GM18520 (cell line): Measurements from ENCODE around the gene UBA1.

Source experiments
- ATAC-seq: cut with Tn5 transposase; IDR thresholded peaks from one replicate; pipeline ENCODE4 v1.9.1; 2021; ENCODE audit not compliant: unreplicated experiment

The UBA1 gene

DNA sequence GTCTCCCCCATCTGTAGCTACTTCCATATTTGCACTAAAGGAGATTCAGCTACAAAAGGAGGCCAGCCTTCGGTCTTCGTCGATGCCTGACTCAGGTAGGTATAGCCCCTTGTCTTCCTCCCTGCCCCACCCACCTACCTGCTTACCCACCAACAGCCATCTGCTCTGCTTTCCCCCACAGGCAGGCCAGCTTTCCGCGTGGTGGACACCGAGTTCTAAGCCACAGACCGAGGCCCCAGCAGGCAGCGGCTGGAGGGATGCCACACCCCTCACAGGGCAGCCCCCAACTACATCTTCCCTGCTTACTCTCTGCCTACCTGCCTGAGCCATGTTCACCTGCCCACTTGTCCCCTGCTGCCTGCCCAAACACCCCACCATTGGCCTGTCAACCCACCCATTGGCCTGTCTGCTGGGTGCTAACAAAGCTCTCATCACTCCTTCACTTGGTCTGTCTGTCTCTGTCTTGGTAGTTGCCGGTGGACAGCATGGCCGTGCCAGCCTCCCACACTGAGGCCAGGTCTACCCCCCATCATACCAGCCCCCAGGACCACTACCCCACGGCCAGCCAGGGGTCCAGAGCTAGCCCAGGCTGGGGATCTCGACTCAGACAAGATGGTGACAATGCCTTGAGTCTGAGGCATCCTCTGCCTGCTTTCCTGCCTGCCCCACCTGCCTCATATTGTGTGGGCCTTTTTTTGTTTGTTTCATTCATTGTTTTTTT is 35.1 kb downstream of the UBA1 start:
- no peak for ATAC-seq

GRCh38 chrX:47229427-47229826 is 35.8 kb downstream of the UBA1 start:
- no peak for ATAC-seq

DNA sequence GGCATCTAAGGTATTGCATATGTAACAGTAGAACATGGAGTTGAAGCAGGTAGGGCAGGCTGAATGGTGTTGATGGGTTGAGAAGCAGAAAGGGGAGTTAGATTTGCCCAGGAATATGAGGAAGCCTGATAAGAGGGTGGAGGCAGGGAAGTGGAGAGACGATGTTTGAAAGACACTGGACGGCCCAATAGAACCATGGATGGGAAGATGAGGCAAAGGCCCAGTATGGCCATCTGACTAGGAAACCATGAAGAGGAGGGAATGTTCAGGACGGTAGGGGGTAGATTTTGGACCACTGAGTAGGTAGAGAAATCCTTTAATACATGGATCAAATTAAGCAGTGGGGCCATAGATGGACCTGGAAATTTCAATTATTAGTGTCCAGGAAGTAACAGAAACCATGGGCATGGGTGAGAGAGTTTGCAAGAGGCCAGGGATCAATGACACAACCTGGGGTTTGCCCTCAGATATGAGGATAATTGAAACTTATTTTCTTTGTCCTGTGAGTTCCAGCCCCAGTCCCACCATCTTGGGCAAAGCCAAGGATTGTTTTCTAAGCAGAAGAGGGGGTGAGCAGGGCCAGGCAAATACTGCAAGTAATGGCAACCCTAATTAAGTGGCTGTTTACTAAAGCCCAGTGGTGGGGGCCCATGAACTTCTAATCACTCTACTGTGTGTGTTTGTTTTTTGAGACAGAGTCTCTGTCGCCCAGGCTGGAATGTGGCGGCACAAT is 36.7 kb downstream of the UBA1 start:
- ATAC-seq: no peak

DNA sequence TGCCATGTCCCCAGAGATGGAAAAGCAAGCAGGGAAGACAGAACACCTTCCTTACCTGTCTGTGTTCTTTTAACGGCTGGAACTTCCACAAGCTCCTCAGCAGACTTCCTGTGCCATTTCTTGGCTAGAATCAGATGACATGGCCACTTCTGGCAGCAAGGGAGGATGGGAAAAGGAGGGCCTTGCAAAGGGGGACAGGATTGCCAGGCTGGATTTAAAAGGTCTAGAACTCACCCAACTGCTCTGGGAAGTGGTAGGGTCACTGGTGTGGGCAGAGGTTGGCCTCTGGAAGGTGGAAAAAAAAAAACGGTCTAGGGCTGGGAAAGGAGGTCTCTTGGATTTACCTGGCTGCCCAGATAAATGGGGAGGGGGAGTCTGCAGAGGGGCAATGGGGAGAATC is 37.5 kb downstream of the UBA1 start:
- no peak for ATAC-seq

- ATAC-seq: no peak
These were observed 38.7 kb downstream of the UBA1 start for GRCh38 chrX:47232197-47232802.

DNA sequence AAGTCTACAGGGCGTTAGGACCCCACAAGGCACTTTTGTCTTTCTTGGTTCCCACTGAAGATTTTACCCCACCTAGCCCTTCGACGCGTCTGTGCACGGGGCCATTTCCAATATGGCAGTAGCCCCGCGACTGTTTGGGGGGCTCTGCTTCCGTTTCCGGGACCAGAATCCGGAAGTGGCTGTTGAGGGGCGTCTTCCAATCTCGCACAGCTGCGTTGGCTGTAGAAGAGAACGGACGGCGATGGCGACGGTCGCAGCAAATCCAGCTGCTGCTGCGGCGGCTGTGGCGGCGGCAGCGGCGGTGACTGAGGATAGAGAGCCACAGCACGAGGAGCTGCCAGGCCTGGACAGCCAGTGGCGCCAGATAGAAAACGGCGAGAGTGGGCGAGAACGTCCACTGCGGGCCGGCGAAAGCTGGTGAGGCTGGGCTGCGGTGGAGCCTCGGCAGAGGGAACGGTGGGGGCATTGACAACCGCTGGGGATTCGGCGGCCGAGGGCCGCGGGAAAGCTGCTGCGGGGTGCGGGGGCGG is 39.2 kb downstream of the UBA1 start, which contains the start of gene USP11:
TSS of gene USP11 (plus strand) at position 207 of the 530 bp plus-strand sequence. CDS start at position 242, 35 bp downstream.
- no peak for ATAC-seq

- peak; percentile 73 for ATAC-seq
These were observed 39.9 kb downstream of the UBA1 start for GRCh38 chrX:47233333-47234113.

DNA sequence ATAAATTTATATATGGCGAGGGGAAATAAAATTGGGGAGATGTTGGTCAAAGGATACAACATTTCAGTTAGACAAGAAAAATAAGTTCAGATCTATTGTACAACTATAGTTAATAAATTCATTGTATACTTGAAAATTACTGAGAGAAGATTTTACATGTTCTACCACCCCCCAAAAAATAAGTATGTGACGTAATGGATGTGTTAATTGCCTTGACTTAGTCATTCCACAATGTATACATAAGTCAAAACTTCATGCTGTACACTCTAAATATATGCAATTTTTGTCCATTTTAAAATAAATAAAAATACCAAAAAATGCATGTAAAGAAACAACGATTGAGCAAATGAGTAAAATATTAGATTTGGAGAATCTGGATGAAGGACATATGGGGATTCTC is 41.0 kb downstream of the UBA1 start:
- ATAC-seq: no peak

- no peak for ATAC-seq
These were observed 42.1 kb downstream of the UBA1 start for GRCh38 chrX:47235691-47236103.

GRCh38 chrX:47239199-47239598 is 45.6 kb downstream of the UBA1 start:
- no peak for ATAC-seq

DNA sequence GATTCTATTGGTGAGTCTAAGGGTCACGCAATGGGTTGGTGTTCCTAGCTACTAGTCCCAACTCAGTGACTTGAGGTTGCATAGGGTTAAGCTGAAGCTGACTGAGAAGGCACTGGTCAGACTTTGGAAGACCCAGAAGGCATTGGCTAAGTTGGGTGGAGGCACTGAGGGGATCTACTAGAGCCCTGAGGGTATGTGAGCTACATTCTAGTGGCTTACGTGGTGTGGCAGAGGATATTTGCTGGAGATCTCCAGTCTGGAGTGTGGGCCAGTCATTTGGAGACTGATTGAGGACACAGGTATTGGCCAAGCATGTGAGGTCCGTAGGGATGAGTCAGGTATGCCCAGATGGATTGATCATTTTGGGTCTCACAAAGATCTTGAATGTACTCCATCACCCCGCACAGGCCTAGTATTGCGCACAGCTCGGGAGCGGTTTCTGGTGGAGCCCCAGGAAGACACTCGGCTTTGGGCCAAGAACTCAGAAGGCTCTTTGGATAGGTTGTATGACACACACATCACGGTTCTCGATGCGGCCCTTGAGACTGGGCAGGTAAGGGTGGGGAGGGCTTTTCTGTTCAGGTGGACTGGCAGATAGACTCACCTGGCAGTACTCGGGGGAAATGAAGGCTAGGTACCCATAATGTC is 46.4 kb downstream of the UBA1 start:
- no peak for ATAC-seq

DNA sequence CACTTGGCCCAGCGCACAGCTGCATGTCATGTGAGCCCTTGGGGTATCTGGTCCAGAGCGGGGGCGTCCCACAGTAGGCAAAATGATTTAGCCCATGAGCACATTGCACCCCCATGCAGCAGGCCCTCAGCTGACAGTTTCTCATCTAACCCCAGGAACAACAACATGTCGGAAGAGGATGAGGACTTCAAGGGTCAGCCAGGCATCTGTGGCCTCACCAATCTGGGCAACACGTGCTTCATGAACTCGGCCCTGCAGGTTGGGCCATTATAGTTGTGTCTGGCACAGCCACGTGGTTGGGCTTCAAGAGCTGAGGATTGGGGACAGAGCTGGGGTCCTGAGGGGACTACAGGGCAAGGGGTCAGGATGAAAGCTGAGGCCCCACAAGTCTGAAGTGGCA is 47.0 kb downstream of the UBA1 start:
- ATAC-seq: no peak

- ATAC-seq: no peak
These were observed 47.8 kb downstream of the UBA1 start for GRCh38 chrX:47241201-47242011.

DNA sequence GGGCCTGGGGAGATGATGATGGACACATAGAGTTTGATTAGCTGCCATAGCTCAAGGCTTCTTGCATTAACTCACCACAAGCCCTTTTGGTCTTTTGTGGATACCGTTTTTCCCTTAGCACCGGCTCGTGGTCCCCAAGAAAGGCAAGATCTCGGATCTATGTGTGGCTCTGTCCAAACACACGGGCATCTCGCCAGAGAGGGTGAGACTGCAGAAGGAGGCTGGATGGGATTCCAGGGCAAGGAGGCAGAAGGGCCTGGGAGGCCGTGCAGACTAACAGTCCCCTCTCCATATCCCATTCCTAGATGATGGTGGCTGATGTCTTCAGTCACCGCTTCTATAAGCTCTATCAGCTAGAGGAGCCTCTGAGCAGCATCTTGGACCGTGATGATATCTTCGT is 48.7 kb downstream of the UBA1 start:
- ATAC-seq: no peak

- no peak for ATAC-seq
These were observed 49.7 kb downstream of the UBA1 start for GRCh38 chrX:47243351-47243750.

- no peak for ATAC-seq
These were observed 51.0 kb downstream of the UBA1 start for GRCh38 chrX:47244676-47245075.

GRCh38 chrX:47245156-47245555 is 51.5 kb downstream of the UBA1 start:
- ATAC-seq: no peak

GRCh38 chrX:47247206-47247998 is 53.8 kb downstream of the UBA1 start:
- no peak for ATAC-seq

GRCh38 chrX:47247999-47248320 is 54.3 kb downstream of the UBA1 start:
- ATAC-seq: no peak
